Pancreas (tissue), 10 donors: ENCODE data around the gene DERL2. TPM values are rescaled to one million over a fixed set of nuclear protein-coding genes. Genes with fewer than 3 reads are reported as not detected.

ENCODE experiments used
- ATAC-seq, 4 donors: fragments of 200-7000 bp; cut with Tn5 transposase; one replicate each; pipeline versions ENCODE4 v1.8.0 to v1.9.1; 2020; ENCODE audit warnings: mild to moderate bottlenecking in 4 of 4, moderate library complexity in 4 of 4
- DNase-seq, 6 donors: peaks; one replicate each; pipeline ENCODE4 v3.0.0-alpha.2; 2020
- FAIRE-seq: peaks from 2 replicates; lab custom pipeline; 2012; peaks lifted over from hg19 to GRCh38; lab: Jason Lieb, UNC
- H3K27ac ChIP-seq, 4 donors: fragments of 200-600 bp; sonication (generic); 1 replicate in 3 of 4; 2 replicates in 1 of 4; pipeline versions ENCODE4 v1.5.0 to v1.8.0; 2020
- H3K27me3 ChIP-seq, 4 donors: fragments of 200-600 bp; one replicate each; pipeline ENCODE4 v1.8.0; 2021
- H3K36me3 ChIP-seq, 3 donors: fragments of 200-600 bp; sonication (generic) in 1 of 3; one replicate each; pipeline versions ENCODE4 v1.5.0 to v1.8.0; 2020 to 2021
- H3K4me1 ChIP-seq, 3 donors: fragments of 200-600 bp; one replicate each; pipeline ENCODE4 v1.8.0; 2021
- H3K4me3 ChIP-seq, 4 donors: fragments of 200-600 bp; sonication (generic) in 2 of 4; one replicate each; pipeline versions ENCODE4 v1.5.0 to v1.8.0; 2020 to 2021
- H3K9me3 ChIP-seq, 4 donors: fragments of 200-600 bp; one replicate each; pipeline ENCODE4 v1.8.0; 2021
- WGBS, 2 donors: extraction: QIAGEN DNeasy Blood & Tissue Kit; methylation state at CpG; one replicate each; pipeline ENCODE4 v1.1.7; 2013; 5-methylcytosine and 5-hydroxymethylcytosine counted together
- intact Hi-C, 3 donors: fragments of 100-400 bp; cut with DNase I; formaldehyde crosslinking; loops; one replicate each; pipeline versions ENCODE4 v1.11.1 to v1.14.2; 2022
- polyA plus RNA-seq, 2 donors: library from polyadenylated mRNA; stranded (reverse); fragments of 200-250 nt; gene quantifications; one replicate each; pipeline ENCODE4 v1.2.3, GENCODE V29; 2013
- total RNA-seq, 6 donors: library from RNA; stranded (reverse); fragmentation: NEBNext Ultra II Directional in 4 of 6; extraction: Animal tissue kit (Norgen Biotek cat#: 25700) in 4 of 6; gene quantifications; one replicate each; pipeline versions ENCODE4 v1.2.1 to v1.2.4, GENCODE V29; 2021 to 2023
- TF ChIP-seq, protein P1 (sequence below), 4 donors: fragments of 200-600 bp; sonication (generic) in 3 of 4; IDR thresholded peaks; one replicate each; pipeline versions ENCODE4 v1.5.0 to v1.8.0; 2021; ENCODE audit warnings: antibody characterized with exemption in 4 of 4
- donor health status: healthy with polysubstance abuse.
- donor health status: DM: no; HTN: no; CAD: no; lungs with moderate emphysema.
- donor health status: DM: no; HTN: no; CAD: no.
- donor health status: control.
- donor health status: control.
- donor health status: Bipolar disorder and iron deficiency.
- donor health status: DM: yes; HTN: yes; CAD: no.
- donor health status: DM: no; HTN: no; CAD: no.
- donor health status: DM: no; HTN: no; CAD: no.
- donor health status: DM: yes; HTN: yes; CAD: no.

Gene DERL2
- total and polyA plus RNA-seq, 8 donors: 44.8 to 77.6 (median 50.1) TPM

DNA sequence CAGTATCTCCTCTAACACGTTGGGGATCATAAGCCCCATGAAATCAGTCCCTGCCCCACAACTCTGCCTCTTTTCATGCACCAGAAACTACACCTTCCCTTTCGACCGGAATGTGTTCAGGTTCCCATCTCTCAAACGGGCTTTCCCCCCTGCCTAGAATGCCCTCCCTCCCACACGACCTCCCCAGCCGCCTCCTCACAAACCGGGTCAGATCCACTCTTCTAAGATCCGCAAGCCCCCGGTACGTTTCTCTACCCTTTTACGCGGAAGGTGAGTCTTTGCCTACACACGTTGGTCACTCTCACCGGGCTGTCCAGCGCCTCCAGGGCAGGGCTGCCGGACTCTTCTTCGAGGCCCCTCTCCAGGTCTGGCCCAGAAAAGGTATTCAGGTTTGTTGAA lies 17.9 kb downstream of the DERL2 start:
- TF ChIP-seq, protein P1, sequence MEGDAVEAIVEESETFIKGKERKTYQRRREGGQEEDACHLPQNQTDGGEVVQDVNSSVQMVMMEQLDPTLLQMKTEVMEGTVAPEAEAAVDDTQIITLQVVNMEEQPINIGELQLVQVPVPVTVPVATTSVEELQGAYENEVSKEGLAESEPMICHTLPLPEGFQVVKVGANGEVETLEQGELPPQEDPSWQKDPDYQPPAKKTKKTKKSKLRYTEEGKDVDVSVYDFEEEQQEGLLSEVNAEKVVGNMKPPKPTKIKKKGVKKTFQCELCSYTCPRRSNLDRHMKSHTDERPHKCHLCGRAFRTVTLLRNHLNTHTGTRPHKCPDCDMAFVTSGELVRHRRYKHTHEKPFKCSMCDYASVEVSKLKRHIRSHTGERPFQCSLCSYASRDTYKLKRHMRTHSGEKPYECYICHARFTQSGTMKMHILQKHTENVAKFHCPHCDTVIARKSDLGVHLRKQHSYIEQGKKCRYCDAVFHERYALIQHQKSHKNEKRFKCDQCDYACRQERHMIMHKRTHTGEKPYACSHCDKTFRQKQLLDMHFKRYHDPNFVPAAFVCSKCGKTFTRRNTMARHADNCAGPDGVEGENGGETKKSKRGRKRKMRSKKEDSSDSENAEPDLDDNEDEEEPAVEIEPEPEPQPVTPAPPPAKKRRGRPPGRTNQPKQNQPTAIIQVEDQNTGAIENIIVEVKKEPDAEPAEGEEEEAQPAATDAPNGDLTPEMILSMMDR (IDR thresholded peaks at IDR 0.05): no peak
- DNase-seq (no peak), ATAC-seq (peak; percentile 11 to 31 (median 24)), FAIRE-seq (no peak)
- 1% methylated on average over 17 of the region's 17 CpGs for WGBS, 2 donors
- Histone ChIP-seq H3K4me1 (peaks cover 0 to 12% (median 3%) of the 10 kb centered on the region in 3 donors), H3K36me3 (peaks cover 0 to 4% (median 0%) of the 10 kb centered on the region in 3 donors), H3K9me3 (no peaks in the 10 kb centered on the region), H3K4me3 (peak overlapping the region; percentile 71 to 100 (median 90)), H3K27me3 (no peaks in the 10 kb centered on the region), H3K27ac (peak overlapping the region in 1 of 4 donors; percentile 61)
- intact Hi-C loops: no loop called here

DNA sequence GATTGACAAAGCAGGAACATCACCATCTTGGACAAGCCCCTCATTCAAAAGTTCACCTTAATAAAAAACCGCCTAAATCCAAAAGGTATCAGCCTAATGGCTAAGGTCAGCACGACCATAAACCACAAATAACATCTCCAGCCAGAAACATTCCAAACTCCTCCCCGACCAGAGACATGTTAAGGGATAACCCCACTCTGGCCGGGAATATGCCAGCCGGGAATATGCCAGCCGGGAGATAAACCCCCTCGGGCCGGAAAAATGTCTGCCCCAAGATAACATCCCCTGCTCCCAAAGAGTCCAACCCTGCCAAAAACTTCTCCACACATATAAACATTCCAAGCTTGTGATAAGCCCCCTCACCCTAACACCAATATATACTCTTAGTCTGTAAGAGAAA lies 18.6 kb downstream of the DERL2 start:
- FAIRE-seq: no peak
- no peak for ATAC-seq
- no peak for DNase-seq
- peaks cover 0 to 12% (median 3%) of the 10 kb centered on the region in 3 donors for H3K4me1 ChIP-seq
- peak overlapping the region in 3 of 4 donors; percentile 71 to 94 (median 85) for H3K4me3 ChIP-seq
- 3% methylated on average over 8 of the region's 8 CpGs for WGBS, 2 donors
- TF ChIP-seq, protein P1 (IDR thresholded peaks at IDR 0.05): no peak
- no peaks in the 10 kb centered on the region for H3K9me3 ChIP-seq
- H3K27ac ChIP-seq: no peak overlapping the region
- H3K36me3 ChIP-seq: no peaks in the 10 kb centered on the region
- intact Hi-C loops: no loop called here
- H3K27me3 ChIP-seq: no peaks in the 10 kb centered on the region

DNA sequence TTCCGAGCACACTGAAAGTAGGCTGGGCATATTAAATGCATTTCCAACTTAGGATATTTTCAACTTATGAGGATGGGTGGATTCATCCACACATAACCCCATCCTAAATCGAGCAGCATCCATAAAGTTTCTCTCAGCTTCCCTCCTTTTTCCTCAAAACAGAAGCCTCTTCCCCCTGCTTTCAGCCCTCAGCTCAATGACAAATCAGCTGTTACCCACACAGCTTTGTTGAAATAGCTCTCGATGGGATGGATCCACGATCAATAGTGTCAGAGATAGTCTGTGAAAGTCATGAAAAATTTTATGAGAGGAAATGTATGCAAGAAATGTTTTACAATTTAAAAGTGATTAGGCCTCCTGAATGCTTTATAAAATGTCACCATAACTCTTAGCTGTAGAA lies 19.7 kb downstream of the DERL2 start:
- Histone ChIP-seq H3K4me3 (no peak overlapping the region), H3K9me3 (no peaks in the 10 kb centered on the region), H3K27me3 (no peaks in the 10 kb centered on the region), H3K36me3 (no peaks in the 10 kb centered on the region), H3K27ac (no peak overlapping the region), H3K4me1 (peaks cover 0 to 12% (median 3%) of the 10 kb centered on the region in 3 donors)
- TF ChIP-seq, protein P1 (IDR thresholded peaks at IDR 0.05): no peak
- intact Hi-C loops: no loop called here
- WGBS, 2 donors: 74 to 76% methylated on average over 4 of the region's 4 CpGs
- ATAC-seq (no peak), DNase-seq (no peak), FAIRE-seq (no peak)

DNA sequence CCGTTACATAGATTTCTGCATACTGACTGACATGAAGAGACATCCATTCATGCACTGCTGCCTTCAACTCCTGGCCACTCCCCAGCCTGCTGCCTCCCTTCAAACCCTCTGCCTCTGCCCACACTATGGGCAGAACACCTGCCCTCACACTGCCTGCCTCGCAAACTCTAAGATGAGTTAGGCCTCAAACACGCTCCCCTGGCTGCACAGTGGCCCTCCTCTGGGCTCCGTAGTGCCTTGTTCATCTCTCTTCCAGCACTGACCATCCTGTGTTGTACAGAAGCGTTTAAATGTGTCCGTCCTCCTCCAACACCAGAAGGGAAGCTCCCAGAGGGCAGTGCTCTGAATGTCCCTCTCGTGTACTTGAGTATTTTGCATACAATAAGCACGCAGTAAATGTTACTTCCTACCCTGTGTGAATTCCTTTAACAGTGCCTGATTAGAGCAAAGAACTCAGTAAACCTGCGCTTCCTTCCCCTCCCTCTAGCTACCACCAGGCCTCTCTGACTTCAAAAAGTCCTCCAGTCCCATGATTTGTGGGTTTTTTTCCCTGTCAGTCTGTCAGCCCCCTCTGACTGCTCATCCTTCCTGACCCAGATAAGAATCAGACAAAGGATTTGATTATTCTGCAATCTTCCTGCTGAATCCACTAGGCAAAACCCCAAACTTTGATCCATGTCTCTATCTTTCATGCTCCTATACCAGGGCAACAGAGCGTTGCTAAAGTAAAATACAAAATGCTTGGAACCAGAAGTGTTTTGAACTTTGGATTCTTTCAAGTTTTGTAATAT lies 21.1 kb downstream of the DERL2 start:
- Histone ChIP-seq H3K27ac (no peak overlapping the region), H3K36me3 (peaks cover 0 to 2% (median 0%) of the 10 kb centered on the region in 3 donors), H3K4me3 (no peak overlapping the region), H3K27me3 (no peaks in the 10 kb centered on the region), H3K4me1 (peaks cover 0 to 12% (median 3%) of the 10 kb centered on the region in 3 donors), H3K9me3 (no peaks in the 10 kb centered on the region)
- TF ChIP-seq, protein P1 (IDR thresholded peaks at IDR 0.05): no peak
- FAIRE-seq (no peak), DNase-seq (no peak), ATAC-seq (no peak)
- 87 to 89% methylated on average over 10 of the region's 10 CpGs for WGBS, 2 donors
- intact Hi-C loops: no loop called here

DNA sequence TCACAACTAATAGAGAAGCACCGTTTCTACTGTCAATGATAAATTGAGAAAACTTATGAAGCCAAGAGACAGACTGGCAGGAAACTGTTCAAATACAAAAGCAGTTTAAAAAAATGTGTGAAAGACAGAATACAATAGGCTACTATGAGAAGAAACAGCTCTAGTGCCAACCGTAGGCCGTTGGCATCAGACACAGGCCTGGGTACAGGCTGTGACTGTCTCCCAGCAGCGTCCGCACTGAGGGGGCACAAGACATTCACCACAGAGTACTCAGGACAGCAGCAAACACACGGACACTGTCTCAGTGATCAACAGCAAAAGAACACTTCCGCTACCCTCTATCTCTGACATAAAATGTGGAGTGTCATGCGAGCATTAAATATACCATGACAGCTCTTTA lies 39.2 kb downstream of the DERL2 start:
- no peak for DNase-seq
- Histone ChIP-seq H3K9me3 (no peaks in the 10 kb centered on the region), H3K4me1 (no peaks in the 10 kb centered on the region), H3K27me3 (no peaks in the 10 kb centered on the region), H3K27ac (no peak overlapping the region), H3K4me3 (no peak overlapping the region), H3K36me3 (peaks cover 0 to 34% (median 0%) of the 10 kb centered on the region in 3 donors)
- ATAC-seq: no peak
- TF ChIP-seq, protein P1 (IDR thresholded peaks at IDR 0.05): no peak
- no peak for FAIRE-seq
- 78 to 84% methylated on average over 8 of the region's 8 CpGs for WGBS, 2 donors
- intact Hi-C loops: no loop called here
